GM18498 (cell line): ENCODE data around the gene UBAC2.

Experiments used
- ATAC-seq: cut with Tn5 transposase; IDR thresholded peaks from one replicate; pipeline ENCODE4 v1.9.1; 2021; ENCODE audit warnings: mild to moderate bottlenecking, moderate library complexity; ENCODE audit not compliant: unreplicated experiment

UBAC2 gene

DNA sequence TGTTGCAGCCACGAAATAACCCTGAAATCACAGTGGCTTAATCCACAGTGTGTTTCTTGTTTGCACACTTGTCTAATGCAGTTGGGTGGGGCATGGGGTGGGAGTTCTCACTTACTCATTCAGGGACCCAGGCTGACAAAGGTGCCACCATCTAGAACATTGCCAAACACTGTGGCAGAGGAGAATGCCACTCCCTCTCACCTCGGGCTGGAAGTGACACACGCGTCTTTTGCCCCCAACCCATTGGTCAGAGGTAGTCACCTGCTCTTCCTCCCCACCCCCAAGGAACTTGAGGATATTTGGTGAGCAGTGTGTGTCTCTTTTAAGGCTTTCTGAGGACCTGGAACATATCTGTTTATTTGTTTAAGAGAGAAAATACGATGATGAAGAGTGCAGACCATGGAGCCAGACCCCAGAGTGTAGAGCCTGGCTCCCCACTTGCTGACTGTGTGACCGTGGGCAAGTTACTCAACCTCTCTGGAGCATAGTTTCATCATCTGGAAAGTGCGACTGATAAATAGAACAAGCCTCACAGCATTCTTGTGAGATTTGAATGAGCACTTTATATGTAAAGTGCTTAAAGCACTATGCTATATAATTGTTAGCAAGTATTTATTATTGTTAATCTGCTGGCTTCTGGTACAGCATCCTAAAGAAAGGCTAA is 89.2 kb downstream of the UBAC2 start:
- ATAC-seq: no peak

DNA sequence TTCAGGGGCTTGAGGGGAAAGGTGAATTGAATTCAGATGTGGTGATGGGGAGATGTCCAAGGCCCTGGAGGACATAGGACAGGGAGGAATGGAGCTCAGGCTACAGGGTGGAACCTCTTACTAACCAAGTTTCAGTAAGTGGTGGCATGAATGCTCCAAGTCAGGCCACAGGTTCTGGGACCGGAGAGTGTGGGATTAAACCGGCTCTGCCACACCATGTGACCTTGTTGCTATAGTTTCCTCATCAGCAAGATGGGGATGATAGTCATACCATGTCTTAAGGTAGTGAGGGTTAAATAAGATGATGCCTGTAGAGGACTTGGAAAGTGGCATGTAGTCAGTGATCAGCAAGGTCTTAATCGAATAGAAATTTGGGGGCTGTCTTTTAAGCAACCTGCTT is 90.2 kb downstream of the UBAC2 start:
- no peak for ATAC-seq

DNA sequence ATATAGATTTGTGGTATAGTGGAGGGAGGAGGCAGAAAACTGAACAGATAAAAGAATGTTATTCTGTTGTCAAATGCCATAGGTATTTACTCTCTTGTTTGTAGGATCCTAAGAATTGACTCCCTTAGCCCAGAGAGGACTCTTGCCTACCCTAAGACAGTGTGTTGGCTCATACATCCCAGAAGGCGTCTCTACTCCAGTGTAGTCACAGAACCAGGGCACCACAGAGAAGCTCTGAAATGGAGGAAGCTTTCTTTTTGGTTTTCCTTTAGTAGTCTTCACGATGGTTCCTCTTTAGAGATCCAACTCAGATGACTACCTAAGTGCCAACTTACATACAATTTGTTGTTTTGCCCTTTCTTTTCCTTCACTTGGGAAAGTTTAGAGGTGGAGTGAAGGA is 92.5 kb downstream of the UBAC2 start:
- ATAC-seq: no peak

DNA sequence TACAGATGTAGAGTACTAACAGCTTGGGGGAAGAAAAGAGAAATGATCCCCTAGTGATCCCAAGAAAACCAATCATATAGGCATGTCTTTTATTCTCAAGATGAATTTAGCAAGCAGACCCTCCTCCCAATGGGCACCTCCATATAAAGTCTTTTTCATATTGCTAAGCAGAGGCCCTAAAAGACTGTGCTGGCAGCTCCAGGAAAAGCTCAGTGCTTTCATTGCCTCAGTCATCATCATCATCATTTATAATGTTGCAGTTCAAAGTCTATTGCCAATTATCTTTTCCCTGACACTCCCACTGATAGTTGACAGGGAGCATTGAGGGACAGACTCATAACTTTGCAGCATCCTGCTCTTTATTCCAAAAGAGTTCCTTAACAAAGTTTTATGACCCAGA is 93.5 kb downstream of the UBAC2 start:
- no peak for ATAC-seq

DNA sequence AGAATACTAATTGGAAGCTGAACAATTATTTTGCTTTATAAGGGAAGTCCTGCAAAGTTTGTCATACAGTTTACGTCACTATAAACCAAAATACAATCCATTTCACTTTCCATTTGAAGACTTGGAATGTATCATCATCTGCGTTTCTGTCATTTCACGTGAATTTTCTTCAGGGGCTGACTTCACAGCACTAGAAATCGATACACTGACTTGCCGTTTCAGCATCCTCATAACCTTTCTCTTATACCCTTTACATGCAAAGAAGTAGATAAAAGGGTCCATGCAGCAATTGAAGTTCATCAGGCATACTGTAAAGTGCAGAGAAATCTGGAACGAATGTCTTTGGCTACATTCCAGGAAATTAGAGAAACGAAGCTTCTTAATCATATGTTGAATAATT is 94.3 kb downstream of the UBAC2 start:
- no peak for ATAC-seq

DNA sequence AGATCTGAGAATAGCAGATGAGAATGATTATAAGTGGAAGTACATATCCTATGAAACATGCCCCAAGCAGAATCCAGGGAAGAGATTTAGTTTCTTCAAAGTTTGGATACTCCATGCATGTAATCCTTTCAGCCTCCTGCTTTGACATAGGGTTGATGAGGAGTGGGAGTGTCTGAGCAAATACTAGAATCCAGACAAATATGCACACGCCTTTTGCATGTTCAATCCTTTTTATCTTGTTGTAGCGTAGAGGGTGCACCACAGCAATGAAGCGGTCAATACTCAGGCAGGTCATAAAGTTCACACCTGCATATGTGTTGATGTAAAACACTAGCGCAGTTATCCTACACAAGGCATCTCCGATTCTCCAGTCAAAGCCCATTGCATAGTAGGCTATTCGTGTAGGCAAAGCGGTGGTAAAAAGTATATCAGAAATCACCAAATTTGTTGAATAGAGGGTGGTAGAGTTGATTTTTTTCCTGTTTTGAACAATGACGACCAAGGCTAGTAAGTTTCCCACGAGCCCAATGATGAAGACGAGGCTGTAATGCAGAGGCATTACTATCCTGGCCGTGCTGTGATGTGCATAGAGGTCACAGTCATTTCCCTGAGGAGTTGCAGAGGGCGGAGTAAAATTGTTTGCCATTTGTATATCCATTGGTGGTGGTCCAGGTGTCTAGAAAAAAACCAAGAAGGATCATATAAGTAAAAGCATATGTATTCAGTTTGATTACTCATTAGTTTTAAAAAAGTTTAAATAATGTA is 95.0 kb downstream of the UBAC2 start:
- no peak for ATAC-seq

DNA sequence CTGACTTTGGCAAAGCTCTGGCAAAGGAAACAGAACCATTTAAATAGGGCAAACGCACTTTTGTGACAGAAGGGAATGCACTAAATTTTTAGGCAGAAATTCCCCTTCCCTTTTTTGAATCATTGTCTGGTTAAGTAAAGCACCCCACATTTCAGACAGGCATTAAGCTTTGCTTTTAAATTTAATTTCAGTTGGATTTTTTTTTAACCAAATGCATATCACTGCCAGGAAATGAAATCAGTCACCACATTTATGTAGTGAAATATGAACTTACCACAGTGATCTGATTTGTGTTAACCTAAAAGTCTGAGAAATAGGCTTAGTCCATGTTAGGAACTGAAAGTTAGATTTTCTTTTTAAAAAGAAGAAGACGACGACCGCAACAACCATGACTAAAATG is 95.7 kb downstream of the UBAC2 start:
- peak; percentile 51 for ATAC-seq

DNA sequence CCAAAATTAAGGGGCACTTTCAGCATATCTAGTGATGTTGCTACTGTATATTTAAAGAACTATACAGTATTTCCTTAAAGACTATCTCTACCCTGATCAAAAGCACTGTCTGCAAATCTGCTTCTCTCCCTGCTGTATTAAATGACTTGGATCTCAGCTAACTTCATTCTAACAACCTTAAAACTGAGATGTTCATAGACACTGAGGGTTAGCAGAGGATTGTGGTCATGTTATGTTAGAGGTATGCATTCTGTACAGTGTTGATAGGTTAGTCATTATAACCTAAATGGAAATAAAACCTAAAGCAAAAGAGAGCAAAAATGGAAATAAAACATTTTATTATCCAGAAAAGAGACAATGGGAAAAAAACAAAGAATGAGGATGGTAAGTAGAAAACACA is 96.7 kb downstream of the UBAC2 start:
- no peak for ATAC-seq

DNA sequence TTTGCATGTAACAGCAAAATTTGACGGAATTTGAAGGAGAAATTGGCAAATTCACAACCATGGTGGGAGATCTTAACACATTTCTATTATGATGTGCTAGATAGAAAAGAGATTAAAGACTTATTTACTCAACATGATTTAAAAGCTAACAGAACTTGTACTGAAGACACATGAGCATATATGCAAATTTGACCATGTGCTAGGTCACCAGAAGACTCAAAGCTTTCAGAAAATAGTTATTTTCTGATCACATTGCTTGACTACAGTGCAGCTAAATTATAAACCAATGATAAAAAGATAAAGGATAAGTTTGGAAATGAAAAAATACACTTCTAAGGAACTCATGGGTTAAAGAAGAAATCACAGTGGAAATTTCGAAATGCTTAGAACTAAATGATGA is 97.4 kb downstream of the UBAC2 start:
- ATAC-seq: no peak

DNA sequence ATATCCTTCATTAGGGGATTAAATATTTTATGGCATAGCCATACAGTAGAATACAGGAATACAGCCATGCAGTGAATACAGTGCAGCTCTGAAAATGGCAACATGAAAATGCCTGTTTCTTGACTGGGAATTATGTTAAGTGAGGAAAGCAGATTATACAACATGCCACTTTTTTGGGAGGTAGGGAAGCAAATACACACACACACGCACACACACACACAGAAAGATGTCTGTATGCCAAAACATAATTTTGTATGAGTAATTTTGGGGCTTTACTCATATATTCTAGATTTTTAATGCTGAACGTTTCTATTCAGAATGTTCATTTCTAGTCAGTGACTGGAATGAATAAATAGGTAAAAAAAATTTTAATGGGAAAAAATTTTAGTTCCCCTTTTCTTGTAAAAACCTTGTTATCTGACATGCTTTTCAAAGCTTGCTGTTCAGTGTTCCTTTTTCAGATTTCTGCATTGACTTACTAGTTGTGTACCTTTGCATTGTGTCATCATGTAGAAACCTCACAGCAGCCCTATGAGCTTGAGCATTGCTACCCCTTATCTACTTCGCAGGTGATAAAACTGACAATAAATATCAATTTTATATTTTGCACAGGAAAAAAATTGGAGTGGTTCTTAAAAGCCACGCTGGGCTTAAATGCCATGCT is 98.7 kb downstream of the UBAC2 start:
- no peak for ATAC-seq

DNA sequence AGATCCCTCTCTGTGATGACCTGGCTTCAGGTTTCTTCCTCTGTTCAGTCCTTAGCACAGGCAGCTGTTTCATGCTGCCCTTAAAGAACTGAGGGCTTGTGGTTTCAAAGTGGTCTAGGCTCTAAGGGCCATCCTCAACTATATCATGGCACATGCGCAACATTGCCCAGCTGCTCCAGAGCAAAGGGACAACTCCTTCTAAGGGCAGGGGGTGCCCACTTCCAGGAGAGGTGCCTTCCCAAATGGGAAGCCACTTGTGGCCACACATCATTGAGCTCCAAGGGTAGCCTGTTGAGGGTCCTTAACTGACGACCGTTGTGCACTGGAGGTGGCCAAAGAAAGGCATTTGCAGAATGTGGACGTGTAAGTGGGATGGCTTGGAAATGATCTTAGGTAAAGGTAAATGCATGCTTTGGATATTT is 99.3 kb downstream of the UBAC2 start:
- no peak for ATAC-seq

DNA sequence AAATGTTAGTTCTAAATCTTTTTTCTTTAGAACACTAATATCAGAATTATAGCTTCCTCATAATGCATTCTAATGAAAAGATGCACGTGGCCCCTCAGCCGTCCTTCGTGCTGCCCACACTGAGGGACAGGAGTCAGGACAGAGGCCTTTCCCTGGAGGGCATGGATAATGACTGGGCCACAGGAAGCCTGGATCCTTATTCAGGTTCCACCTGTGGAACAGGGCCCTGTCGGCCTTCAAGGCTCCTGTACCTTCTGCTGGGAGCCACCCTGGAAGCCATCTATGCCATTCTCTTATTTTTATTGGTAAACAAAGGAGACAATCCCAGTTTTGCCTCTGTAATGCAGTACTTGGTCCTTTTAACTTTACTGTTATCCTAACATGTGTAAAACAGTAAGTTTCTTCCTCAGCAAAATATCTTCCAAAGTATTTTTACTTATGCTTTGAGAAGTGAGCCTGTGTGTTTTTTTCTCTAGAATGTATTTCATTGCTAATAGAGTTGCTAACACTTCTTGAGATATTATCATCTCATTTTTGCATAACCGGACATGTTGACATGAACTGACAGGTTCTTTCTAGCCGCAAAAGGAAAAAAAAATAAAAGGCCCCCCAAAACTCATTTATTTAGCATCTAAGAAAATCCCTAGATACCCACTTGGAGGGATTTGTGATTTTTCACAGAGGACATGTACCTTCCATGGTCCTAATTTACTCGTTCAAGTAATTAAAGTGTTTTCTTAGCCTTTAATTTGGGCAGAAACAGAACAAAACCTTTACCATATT is 100.6 kb downstream of the UBAC2 start:
- no peak for ATAC-seq

DNA sequence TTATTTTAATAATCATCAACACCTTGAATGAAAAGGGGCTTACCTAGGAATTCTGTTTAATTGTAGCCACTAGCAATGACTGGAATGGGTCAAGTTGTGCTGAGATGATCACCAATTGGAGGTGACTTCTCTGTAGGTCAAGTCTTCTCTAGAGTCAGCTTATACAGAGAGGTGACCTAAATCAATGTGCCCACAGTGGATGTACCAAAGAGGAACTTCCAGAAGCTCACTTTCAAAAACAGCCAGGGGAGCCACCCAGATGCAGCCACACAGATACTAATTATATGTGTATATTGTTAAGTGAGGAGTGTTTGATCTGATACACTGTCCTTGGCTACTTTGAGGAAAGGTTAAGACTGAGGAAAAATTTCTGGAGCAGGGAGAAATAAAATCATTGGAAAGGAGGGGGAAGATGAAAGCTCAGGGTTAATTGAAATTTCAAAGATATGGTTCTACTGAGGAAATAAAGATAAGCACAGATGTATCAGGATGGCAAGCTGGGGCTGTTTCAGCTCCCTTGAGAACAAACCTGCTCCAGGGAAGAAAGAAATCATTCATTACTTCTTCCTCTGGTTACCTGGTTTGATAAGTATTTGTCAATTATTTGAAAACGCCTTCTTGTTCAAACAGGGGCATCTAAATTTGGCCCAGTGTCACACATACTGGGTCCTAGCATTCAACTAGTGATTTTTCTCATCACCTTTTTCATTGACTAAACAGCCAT is 101.4 kb downstream of the UBAC2 start:
- ATAC-seq: no peak

DNA sequence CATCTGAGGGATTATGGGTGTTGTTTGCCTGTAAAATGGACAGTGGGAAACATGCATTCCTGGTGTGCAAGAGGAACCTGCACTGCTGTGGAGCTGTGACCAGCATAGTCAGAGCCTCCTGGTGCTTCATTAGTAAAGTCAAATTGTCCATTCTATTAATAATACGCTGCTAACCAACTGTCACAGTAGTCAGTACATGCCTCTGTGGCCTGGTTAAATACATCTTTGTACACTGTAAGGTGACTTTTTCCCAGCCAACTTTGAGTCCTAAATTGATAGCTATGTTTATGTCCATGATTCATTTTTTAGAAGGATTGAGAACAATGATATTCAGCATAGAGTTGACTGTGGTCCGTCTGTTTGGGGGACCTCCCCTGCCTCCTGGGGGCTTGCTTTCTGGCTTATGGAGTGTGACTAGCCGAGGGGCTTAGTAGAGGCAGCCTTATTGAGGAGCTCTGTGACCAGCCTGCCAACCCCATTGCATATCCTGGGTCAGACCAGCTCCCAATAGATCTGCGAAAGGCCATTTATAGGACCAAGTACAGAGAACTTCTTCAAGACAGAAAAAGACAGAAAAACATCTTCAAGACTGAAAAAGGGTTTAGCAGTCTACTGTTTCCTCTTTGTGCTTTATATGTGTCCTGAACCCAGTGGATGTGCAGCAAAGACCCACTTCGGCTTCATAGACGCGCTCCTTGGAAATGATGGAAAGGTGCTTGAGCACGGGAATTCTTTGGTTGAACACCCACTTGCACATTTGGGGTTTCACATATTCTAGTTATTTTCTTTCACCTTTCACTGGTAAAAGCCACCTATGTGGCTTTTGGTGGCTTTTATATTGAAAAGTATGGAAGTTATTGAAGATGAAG is 102.2 kb downstream of the UBAC2 start:
- ATAC-seq: no peak

DNA sequence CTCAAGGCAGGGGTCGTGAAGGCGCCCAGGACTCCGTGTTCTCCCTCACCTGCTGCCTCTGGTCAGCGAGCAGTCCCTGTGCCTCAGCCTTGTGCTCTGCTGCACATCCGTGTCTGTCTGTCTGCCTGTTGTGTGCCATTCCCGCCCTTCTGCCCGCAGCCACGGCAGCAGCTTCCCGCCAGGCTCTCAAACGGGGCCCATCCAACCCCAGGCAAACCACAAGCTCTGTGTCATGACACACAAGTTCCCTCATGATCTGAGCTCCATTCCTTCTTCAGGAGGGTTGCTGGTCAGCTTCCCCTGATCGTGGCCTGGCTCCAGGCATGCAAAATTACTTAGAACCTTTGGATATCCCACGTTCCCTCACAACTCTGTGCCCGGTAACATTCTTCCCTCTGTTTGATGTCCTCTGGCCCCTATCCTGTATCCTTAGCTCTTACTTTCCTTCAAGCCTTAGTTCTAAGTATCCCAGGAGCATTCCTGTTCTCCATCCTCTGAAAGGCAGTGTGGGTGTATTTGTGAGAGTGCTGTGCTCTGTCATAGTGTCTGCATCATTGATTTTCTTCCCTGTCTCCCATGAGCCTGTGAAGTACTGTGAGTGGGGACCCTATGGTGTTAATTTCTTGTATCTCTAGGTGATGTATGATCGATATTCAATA is 103.3 kb downstream of the UBAC2 start:
- no peak for ATAC-seq

DNA sequence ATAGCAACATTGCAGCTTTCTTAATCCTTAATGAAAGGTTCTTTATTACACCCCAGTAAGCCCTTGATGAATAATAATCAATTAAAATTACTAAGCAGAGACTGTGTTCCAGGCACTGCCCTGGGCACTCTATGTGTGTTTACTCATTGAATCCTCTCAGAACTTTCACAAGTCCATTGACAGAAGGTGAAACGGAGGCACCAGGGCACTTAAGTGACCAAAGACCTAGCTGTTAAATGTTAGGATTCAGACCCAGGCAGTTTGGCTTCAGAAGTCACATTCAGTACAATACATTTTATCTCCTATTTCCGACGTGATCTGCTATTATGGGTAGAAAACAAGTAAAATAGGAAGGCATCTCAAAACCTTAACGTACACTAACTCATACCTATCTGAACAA is 103.9 kb downstream of the UBAC2 start:
- ATAC-seq: no peak

DNA sequence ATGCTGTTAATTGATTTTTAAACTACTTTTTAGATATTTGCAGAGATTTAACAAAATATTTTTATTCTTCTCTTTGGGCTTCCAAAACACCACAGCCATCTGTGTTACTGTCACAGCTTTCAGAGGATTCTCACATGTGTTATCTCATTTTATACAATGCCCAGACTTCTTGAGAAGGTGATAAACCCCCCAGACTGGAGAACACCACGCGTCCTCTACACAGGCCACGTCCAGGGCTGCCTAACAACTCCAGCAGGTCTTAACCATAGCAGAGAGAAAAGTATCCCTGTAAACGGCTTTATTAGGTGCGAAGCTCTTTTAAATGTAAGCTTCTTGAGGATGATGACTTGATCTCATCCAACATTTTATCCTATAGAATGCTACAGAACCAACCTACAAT is 104.5 kb downstream of the UBAC2 start:
- no peak for ATAC-seq

DNA sequence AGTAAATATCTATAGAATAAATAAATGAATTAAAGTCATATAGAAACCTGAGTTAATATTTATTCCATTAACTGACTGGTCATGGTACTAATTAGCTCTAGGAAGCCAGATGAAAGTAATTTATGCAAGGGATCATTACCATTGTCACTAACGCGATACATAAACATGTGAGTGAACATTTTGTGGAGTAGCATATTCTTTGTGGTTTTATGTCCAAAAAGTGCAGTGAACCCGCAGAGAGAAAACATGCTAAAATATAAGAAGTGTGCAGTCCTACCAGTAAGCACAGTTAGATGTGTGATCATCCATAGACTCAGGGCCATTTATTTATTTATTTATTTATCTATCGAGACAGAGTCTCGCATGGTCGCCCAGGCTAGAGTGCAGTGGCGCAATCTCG is 104.9 kb downstream of the UBAC2 start:
- ATAC-seq: no peak

DNA sequence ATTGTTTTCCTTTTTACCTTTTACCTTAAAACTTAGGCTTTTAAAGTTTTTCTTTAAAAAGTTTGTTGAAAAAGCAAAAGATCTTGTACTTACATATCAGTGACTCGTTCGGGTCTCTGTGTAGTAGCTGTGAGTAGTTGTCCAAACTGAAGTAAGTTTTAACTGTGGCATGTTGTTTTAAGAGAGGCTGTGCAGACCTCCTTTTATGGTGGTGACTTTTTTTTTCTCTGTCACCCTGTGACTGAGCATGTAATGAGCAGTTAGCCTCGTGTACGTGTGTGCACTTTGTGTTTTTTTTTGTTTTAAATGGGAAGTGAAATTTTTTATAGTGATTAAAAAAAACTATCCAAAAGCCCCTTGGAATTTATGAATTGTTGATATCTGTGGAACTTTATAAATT is 106.6 kb downstream of the UBAC2 start, which contains the start of gene GPR183:
Gene GPR183 (minus strand): TSS at position 153 of the 400 bp plus-strand sequence. CDS start 11,254 bp downstream, outside the sequence.
- ATAC-seq: peak; percentile 71
